GM12872 (cell line): ENCODE results near the gene STX19.

Experiments
- CTCF ChIP-seq: IDR thresholded peaks from 3 replicates; pipeline ENCODE4 v1.5.1; 2011; ENCODE audit warnings: low read depth, mild to moderate bottlenecking, low read length, moderate library complexity; ENCODE audit not compliant: insufficient read depth

The STX19 gene

GRCh38 chr3:94050546-94050945 is 22.1 kb upstream of the STX19 start:
- no peak for TF ChIP-seq CTCF

GRCh38 chr3:94049267-94049666 is 20.9 kb upstream of the STX19 start:
- no peak for TF ChIP-seq CTCF

GRCh38 chr3:94046533-94046932 is 18.1 kb upstream of the STX19 start:
- TF ChIP-seq CTCF, result no peak

GRCh38 chr3:94043285-94043684 is 14.9 kb upstream of the STX19 start:
- no peak for TF ChIP-seq CTCF

GRCh38 chr3:94036909-94037507 is 8.6 kb upstream of the STX19 start:
- TF ChIP-seq CTCF, result peak; percentile 64

- TF ChIP-seq CTCF, result no peak
Observed at GRCh38 chr3:94026623-94027022, 1.8 kb downstream of the STX19 start.

- TF ChIP-seq CTCF, result no peak
Observed at GRCh38 chr3:94024385-94024784, 4.0 kb downstream of the STX19 start.
